ENCODE measurements around the gene CNPY4.

The CNPY4 gene

GRCh38 chr7:100119072-100119969 lies at the start of gene CNPY4, which contains the start of gene TAF6:
Gene CNPY4 (plus strand): TSS chr7:100119634. CDS start chr7:100119745, 111 bp downstream.
Gene TAF6 (minus strand): TSS chr7:100119358. CDS start chr7:100114209, 5,149 bp downstream.
- DNase-seq (ENCODE audit: low read depth in 3 of 3) = peak; percentile 87 to 92 (median 90)

GRCh38 chr7:100069991-100070390 lies 49.4 kb upstream of the CNPY4 start:
- no peak for DNase-seq (ENCODE audit: low read depth in 3 of 3)

GRCh38 chr7:100071018-100071723 lies 48.3 kb upstream of the CNPY4 start:
- DNase-seq (ENCODE audit: low read depth in 3 of 3) = no peak

GRCh38 chr7:100072462-100072861 lies 47.0 kb upstream of the CNPY4 start:
- no peak for DNase-seq (ENCODE audit: low read depth in 3 of 3)

GRCh38 chr7:100074841-100075240 lies 44.6 kb upstream of the CNPY4 start:
- no peak for DNase-seq (ENCODE audit: low read depth in 3 of 3)

GRCh38 chr7:100075418-100075817 lies 44.0 kb upstream of the CNPY4 start:
- DNase-seq (ENCODE audit: low read depth in 3 of 3) = no peak

- no peak for DNase-seq (ENCODE audit: low read depth in 3 of 3)
Observed at GRCh38 chr7:100077205-100077604, 42.2 kb upstream of the CNPY4 start.

GRCh38 chr7:100079024-100079560 lies 40.3 kb upstream of the CNPY4 start:
- no peak for DNase-seq (ENCODE audit: low read depth in 3 of 3)

- no peak for DNase-seq (ENCODE audit: low read depth in 3 of 3)
Observed at GRCh38 chr7:100080907-100081534, 38.4 kb upstream of the CNPY4 start.

- DNase-seq (ENCODE audit: low read depth in 3 of 3) = peak; percentile 92 to 97 (median 95)
Observed at GRCh38 chr7:100081535-100082102, 37.8 kb upstream of the CNPY4 start, which contains the start of gene ZNF3. Gene ZNF3 (minus strand): TSS chr7:100081723. CDS start chr7:100077357, 4,366 bp downstream.

- DNase-seq (ENCODE audit: low read depth in 3 of 3) = no peak
Observed at GRCh38 chr7:100082978-100083377, 36.5 kb upstream of the CNPY4 start.

GRCh38 chr7:100085515-100085914 lies 33.9 kb upstream of the CNPY4 start:
- no peak for DNase-seq (ENCODE audit: low read depth in 3 of 3)

GRCh38 chr7:100087055-100087750 lies 32.2 kb upstream of the CNPY4 start:
- DNase-seq (ENCODE audit: low read depth in 3 of 3) = no peak

- DNase-seq (ENCODE audit: low read depth in 3 of 3) = no peak
Observed at GRCh38 chr7:100088095-100088620, 31.3 kb upstream of the CNPY4 start.

GRCh38 chr7:100088621-100089457 lies 30.6 kb upstream of the CNPY4 start, which contains the start of gene COPS6:
Gene COPS6 (plus strand): TSS chr7:100088969. CDS start chr7:100088991, 22 bp downstream.
- peak; percentile 67 to 84 (median 73) for DNase-seq (ENCODE audit: low read depth in 3 of 3)

GRCh38 chr7:100089458-100090196 lies 29.8 kb upstream of the CNPY4 start:
- DNase-seq (ENCODE audit: low read depth in 3 of 3) = no peak

- no peak for DNase-seq (ENCODE audit: low read depth in 3 of 3)
Observed at GRCh38 chr7:100090527-100091410, 28.7 kb upstream of the CNPY4 start.

Data from stimulated activated CD4-positive, alpha-beta T cell treated with anti-CD3 and anti-CD28 coated beads, TNF-alpha, amount 100 ng/mL, for 4 hours (primary cell).